Cardiac muscle cell (in vitro differentiated cells and primary cell): ENCODE data around the gene AP4S1. TPM values are rescaled to one million over a fixed set of nuclear protein-coding genes. Genes with fewer than 3 reads are reported as not detected.
"Not testable (repeated sequence)": the region's sequence is repeated elsewhere in the genome, so short reads cannot be mapped to it uniquely, and the experiment has no call there.

Experiments used
- DNase-seq, 2 donors: peaks; one replicate each; pipeline versions ENCODE4 v3.0.0 to v3.0.0-alpha.2; 2010 to 2017; ENCODE audit warnings: low read depth in 1 of 2, low spot score in 1 of 2
- H3K27ac ChIP-seq: fragments of 200-600 bp; sonication (generic); 2 replicates; pipeline ENCODE4 v1.5.1; 2016
- H3K27me3 ChIP-seq: fragments of 200-600 bp; sonication (generic); 2 replicates; pipeline ENCODE4 v1.6.0; 2016; ENCODE audit warnings: control low read depth
- H3K36me3 ChIP-seq: fragments of 200-600 bp; sonication (generic); 2 replicates; pipeline ENCODE4 v1.5.1; 2016; ENCODE audit warnings: control low read depth
- H3K4me1 ChIP-seq: fragments of 200-600 bp; sonication (generic); 2 replicates; pipeline ENCODE4 v1.8.1; 2017; ENCODE audit warnings: low read depth, mild to moderate bottlenecking, mixed run types
- H3K4me3 ChIP-seq: fragments of 200-600 bp; sonication (generic); 2 replicates; pipeline ENCODE4 v1.5.1; 2016; ENCODE audit warnings: mild to moderate bottlenecking
- H3K9me3 ChIP-seq: fragments of 200-600 bp; sonication (generic); 2 replicates; pipeline ENCODE4 v1.5.1; 2017; ENCODE audit warnings: low read depth, mild to moderate bottlenecking, control low read depth
- polyA plus RNA-seq: library from polyadenylated mRNA; unstranded; fragments of >200 nt; fragmentation: Nextera tagmentation; extraction: Ambion mirVana; gene quantifications from 2 replicates; pipeline ENCODE4 v1.2.1, GENCODE V29; 2016
- total RNA-seq: library from RNA; depleted of rRNA; stranded (reverse); fragments of >200 nt; gene quantifications from 2 replicates; pipeline ENCODE4 v1.2.3, GENCODE V29; 2016
- TF ChIP-seq, protein P1 (sequence below): IDR thresholded peaks from 2 replicates; pipeline ENCODE4 v1.5.1; 2012; ENCODE audit warnings: low read depth, mild to moderate bottlenecking, low read length

The AP4S1 gene, protein sequence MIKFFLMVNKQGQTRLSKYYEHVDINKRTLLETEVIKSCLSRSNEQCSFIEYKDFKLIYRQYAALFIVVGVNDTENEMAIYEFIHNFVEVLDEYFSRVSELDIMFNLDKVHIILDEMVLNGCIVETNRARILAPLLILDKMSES
- total RNA-seq (5.9 and 8.2 TPM in 2 replicates), polyA plus RNA-seq (10.5 and 16.9 TPM in 2 replicates)

DNA sequence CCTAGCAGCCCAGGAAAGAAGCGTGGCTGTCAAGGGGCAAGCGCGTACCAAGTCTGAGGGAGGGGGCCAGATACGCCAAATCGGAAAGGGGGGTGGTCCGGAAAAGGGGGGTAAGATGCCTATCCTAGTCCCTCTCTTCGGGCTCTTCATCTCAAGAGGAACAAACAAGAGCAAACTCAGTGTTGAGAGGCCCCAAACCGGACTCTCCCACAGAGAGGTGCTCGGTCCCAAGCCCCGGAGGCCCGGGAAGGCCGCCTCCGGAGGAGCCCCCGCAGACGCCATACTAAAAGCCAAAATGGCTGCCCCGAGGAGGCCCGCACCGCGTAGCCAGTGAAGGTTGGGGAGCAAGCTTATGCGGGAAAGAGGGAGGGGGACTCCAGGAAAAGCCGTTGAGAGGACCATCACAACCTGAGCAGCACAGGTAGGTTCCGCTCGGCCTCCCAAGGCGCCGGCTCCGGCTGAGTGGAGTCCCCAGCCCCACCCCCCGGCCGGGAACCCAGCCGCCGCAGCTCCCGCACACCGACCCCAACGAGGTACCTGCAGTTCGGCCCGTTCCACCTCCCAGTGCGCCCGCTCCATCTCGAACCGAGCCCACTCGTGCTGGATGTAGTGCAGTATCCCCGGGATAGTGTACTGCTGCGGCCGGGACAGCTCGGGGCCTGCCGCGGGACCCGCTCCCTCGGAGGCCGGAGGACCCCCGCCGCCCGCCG lies at the start of gene AP4S1:
Gene AP4S1 (plus strand): TSS at position 283 of the 710 bp plus-strand sequence. CDS start 40,548 bp downstream, outside the sequence.
- peak in 1 of 2 donors; percentile 64 for DNase-seq
- H3K36me3 ChIP-seq: no peaks in the 10 kb centered on the region
- H3K4me3 ChIP-seq: peak within 1 kb of the TSS; percentile 94
- H3K27me3 ChIP-seq: no peaks in the 10 kb centered on the region
- TF ChIP-seq, protein P1, sequence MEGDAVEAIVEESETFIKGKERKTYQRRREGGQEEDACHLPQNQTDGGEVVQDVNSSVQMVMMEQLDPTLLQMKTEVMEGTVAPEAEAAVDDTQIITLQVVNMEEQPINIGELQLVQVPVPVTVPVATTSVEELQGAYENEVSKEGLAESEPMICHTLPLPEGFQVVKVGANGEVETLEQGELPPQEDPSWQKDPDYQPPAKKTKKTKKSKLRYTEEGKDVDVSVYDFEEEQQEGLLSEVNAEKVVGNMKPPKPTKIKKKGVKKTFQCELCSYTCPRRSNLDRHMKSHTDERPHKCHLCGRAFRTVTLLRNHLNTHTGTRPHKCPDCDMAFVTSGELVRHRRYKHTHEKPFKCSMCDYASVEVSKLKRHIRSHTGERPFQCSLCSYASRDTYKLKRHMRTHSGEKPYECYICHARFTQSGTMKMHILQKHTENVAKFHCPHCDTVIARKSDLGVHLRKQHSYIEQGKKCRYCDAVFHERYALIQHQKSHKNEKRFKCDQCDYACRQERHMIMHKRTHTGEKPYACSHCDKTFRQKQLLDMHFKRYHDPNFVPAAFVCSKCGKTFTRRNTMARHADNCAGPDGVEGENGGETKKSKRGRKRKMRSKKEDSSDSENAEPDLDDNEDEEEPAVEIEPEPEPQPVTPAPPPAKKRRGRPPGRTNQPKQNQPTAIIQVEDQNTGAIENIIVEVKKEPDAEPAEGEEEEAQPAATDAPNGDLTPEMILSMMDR: no peak
- peak within 1 kb of the TSS; percentile 99 for H3K27ac ChIP-seq
- no peaks in the 10 kb centered on the region for H3K9me3 ChIP-seq
- H3K4me1 ChIP-seq: peaks cover 17% of the 10 kb centered on the region

DNA sequence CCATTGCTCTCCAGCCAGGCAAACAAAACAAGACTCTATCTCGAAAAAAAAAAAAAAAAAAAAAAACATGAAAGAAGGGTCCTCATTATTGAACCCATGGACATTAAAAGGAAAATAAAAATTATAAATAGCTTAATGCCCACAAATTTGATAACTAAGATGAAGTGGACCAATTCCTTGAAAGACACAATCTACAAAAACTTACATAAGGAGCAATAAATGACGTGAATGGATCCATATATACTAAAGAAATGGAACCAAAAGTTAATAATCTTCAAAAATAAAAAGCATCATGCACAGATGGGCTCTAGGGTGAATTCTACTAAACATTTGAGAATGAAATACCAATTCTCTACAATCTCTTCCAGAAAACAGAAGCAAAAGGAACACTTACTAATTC lies 47.7 kb upstream of the AP4S1 start:
- Histone ChIP-seq H3K27me3 (no peaks in the 10 kb centered on the region), H3K27ac (no peak overlapping the region), H3K4me1 (no peaks in the 10 kb centered on the region), H3K9me3 (no peaks in the 10 kb centered on the region), H3K4me3 (no peak overlapping the region), H3K36me3 (no peaks in the 10 kb centered on the region)
- TF ChIP-seq, protein P1: no peak
- DNase-seq: no peak

DNA sequence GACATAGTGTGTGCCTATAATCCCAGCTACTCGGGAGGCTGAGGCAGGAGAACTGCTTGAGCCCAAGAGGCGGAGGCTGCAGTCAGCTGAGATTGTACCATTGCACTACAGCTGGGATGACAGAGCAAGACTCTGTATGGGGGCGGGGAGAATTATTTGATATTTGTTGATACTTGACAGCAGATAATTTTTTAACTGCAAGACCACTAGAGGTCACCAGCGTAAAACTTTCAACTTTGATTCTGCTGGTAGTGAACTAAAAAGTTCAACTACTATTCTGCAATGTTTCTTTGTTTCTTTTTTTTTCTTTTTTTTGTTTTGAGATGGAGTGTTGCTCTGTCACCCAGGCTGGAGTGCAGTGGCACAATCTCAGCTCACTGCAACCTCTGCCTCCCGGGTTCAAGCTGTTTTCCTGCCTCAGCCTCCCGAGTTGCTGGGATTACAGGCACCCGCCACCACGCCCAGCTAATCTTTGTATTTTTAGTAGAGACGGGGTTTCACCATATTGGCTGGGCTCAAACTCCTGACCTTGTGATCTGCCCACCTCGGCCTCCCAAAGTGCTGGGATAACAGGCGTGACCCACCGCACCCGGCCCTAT lies 45.2 kb upstream of the AP4S1 start:
- not testable (repeated sequence) for H3K4me3 ChIP-seq, H3K27ac ChIP-seq, H3K36me3 ChIP-seq, H3K4me1 ChIP-seq, H3K27me3 ChIP-seq, H3K9me3 ChIP-seq
- TF ChIP-seq, protein P1: peak; percentile 58
- DNase-seq: peak; percentile 47 to 83

DNA sequence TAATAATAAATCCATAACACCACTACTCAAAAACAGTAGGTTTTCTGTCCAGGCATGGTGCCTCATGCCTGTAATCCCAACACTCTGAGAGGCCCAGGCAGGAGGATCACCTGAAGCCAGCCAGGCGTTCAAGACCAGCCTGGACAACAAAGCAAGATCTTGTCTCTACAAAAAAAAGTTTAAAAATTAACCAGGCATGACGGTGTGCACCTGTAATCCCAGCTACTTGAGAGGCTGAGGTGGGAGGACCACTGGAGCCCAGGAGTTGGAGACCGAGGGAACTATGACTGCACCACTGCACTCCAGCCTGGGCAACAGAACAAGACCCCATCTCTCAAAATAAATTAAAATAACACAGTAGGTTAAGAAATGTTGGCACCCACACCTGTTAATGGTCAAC lies 44.5 kb upstream of the AP4S1 start:
- H3K4me3 ChIP-seq: no peak overlapping the region
- no peak for DNase-seq
- H3K4me1 ChIP-seq: no peaks in the 10 kb centered on the region
- no peaks in the 10 kb centered on the region for H3K9me3 ChIP-seq
- no peak overlapping the region for H3K27ac ChIP-seq
- H3K27me3 ChIP-seq: no peaks in the 10 kb centered on the region
- TF ChIP-seq, protein P1: no peak
- no peaks in the 10 kb centered on the region for H3K36me3 ChIP-seq

DNA sequence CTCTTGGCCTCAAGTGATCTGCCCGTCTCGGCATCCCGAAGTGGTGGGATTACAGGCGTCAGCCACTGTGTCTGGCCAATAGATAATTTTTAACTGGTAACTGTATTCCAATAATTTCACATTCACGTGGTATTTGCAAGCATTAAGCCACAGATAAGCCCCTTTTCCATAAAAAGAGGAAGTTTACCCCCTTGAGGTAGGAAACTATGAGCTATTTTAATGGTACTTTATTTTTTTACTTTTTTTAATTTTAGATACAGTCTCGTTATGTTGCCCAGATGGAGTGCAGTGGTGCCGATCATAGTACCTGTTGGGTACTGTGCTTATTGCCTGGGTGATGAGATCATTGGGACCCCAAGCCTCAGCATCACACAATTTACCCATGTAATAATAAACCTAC lies 42.9 kb upstream of the AP4S1 start:
- Histone ChIP-seq H3K36me3 (no peaks in the 10 kb centered on the region), H3K4me3 (no peak overlapping the region), H3K27ac (no peak overlapping the region), H3K4me1 (no peaks in the 10 kb centered on the region), H3K27me3 (no peaks in the 10 kb centered on the region), H3K9me3 (no peaks in the 10 kb centered on the region)
- TF ChIP-seq, protein P1: no peak
- DNase-seq: no peak
